Measurements from ENCODE around the gene NEDD4.

Gene NEDD4

GRCh38 chr15:55990998-55991397, 2.4 kb downstream of the NEDD4 start:
- H3K9me3 ChIP-seq (ENCODE audit: control insufficient read depth, low read length): no peaks in the 10 kb centered on the region
- 100% methylated on average over 1 of the region's 1 CpG for WGBS, 2 experiments (ENCODE audit: insufficient coverage in 2 of 2)
- peaks cover 10% of the 10 kb centered on the region for H3K4me1 ChIP-seq (ENCODE audit: control insufficient read depth, insufficient read depth, low read length, poor library complexity, severe bottlenecking)
- peaks cover 3% of the 10 kb centered on the region for H3K36me3 ChIP-seq (ENCODE audit: control insufficient read depth, insufficient read depth, low read length)
- no peak overlapping the region for H3K27ac ChIP-seq (ENCODE audit: low read depth, low read length, severe bottlenecking)
- no peak overlapping the region for H3K4me3 ChIP-seq (ENCODE audit: extremely low read depth, insufficient read depth, low read length, poor library complexity, severe bottlenecking)

- no peak overlapping the region for H3K4me3 ChIP-seq (ENCODE audit: extremely low read depth, insufficient read depth, low read length, poor library complexity, severe bottlenecking)
- no peaks in the 10 kb centered on the region for H3K9me3 ChIP-seq (ENCODE audit: control insufficient read depth, low read length)
- peaks cover 10% of the 10 kb centered on the region for H3K4me1 ChIP-seq (ENCODE audit: control insufficient read depth, insufficient read depth, low read length, poor library complexity, severe bottlenecking)
- WGBS, 2 experiments (ENCODE audit: insufficient coverage in 2 of 2): 100% methylated on average over 1 of the region's 2 CpGs
- no peak overlapping the region for H3K27ac ChIP-seq (ENCODE audit: low read depth, low read length, severe bottlenecking)
- H3K36me3 ChIP-seq (ENCODE audit: control insufficient read depth, insufficient read depth, low read length): peaks cover 3% of the 10 kb centered on the region
These were observed 2.9 kb downstream of the NEDD4 start for GRCh38 chr15:55990516-55990915.

- Histone ChIP-seq H3K36me3 (ENCODE audit: control insufficient read depth, insufficient read depth, low read length) (peaks cover 3% of the 10 kb centered on the region), H3K27ac (ENCODE audit: low read depth, low read length, severe bottlenecking) (no peak overlapping the region), H3K9me3 (ENCODE audit: control insufficient read depth, low read length) (no peaks in the 10 kb centered on the region), H3K4me1 (ENCODE audit: control insufficient read depth, insufficient read depth, low read length, poor library complexity, severe bottlenecking) (peaks cover 10% of the 10 kb centered on the region), H3K4me3 (ENCODE audit: extremely low read depth, insufficient read depth, low read length, poor library complexity, severe bottlenecking) (no peak overlapping the region)
- 90% methylated on average over 2 of the region's 2 CpGs; no CpG with 5 or more reads in 1 of the 2 experiments for WGBS, 2 experiments (ENCODE audit: insufficient coverage in 2 of 2)
These were observed 4.0 kb downstream of the NEDD4 start for GRCh38 chr15:55989383-55989782.

GRCh38 chr15:55981582-55982249, 11.7 kb downstream of the NEDD4 start:
- H3K9me3 ChIP-seq (ENCODE audit: control insufficient read depth, low read length): no peaks in the 10 kb centered on the region
- H3K36me3 ChIP-seq (ENCODE audit: control insufficient read depth, insufficient read depth, low read length): no peaks in the 10 kb centered on the region
- no peaks in the 10 kb centered on the region for H3K4me1 ChIP-seq (ENCODE audit: control insufficient read depth, insufficient read depth, low read length, poor library complexity, severe bottlenecking)
- no peak overlapping the region for H3K27ac ChIP-seq (ENCODE audit: low read depth, low read length, severe bottlenecking)
- no peak overlapping the region for H3K4me3 ChIP-seq (ENCODE audit: extremely low read depth, insufficient read depth, low read length, poor library complexity, severe bottlenecking)
- no CpG with 5 or more reads among the region's 2 CpGs for WGBS, 2 experiments (ENCODE audit: insufficient coverage in 2 of 2)

- Histone ChIP-seq H3K4me1 (ENCODE audit: control insufficient read depth, insufficient read depth, low read length, poor library complexity, severe bottlenecking) (no peaks in the 10 kb centered on the region), H3K27ac (ENCODE audit: low read depth, low read length, severe bottlenecking) (no peak overlapping the region), H3K4me3 (ENCODE audit: extremely low read depth, insufficient read depth, low read length, poor library complexity, severe bottlenecking) (no peak overlapping the region), H3K9me3 (ENCODE audit: control insufficient read depth, low read length) (no peaks in the 10 kb centered on the region), H3K36me3 (ENCODE audit: control insufficient read depth, insufficient read depth, low read length) (no peaks in the 10 kb centered on the region)
- 88 to 100% methylated on average over 1 to 3 of the region's 4 CpGs for WGBS, 2 experiments (ENCODE audit: insufficient coverage in 2 of 2)
These were observed 12.9 kb downstream of the NEDD4 start for GRCh38 chr15:55980511-55980910.

GRCh38 chr15:55977231-55977630, 16.2 kb downstream of the NEDD4 start:
- Histone ChIP-seq H3K36me3 (ENCODE audit: control insufficient read depth, insufficient read depth, low read length) (no peaks in the 10 kb centered on the region), H3K4me3 (ENCODE audit: extremely low read depth, insufficient read depth, low read length, poor library complexity, severe bottlenecking) (no peak overlapping the region), H3K9me3 (ENCODE audit: control insufficient read depth, low read length) (no peaks in the 10 kb centered on the region), H3K27ac (ENCODE audit: low read depth, low read length, severe bottlenecking) (no peak overlapping the region), H3K4me1 (ENCODE audit: control insufficient read depth, insufficient read depth, low read length, poor library complexity, severe bottlenecking) (no peaks in the 10 kb centered on the region)
- 100% methylated on average over 1 of the region's 1 CpG; no CpG with 5 or more reads in 1 of the 2 experiments for WGBS, 2 experiments (ENCODE audit: insufficient coverage in 2 of 2)

- Histone ChIP-seq H3K4me1 (ENCODE audit: control insufficient read depth, insufficient read depth, low read length, poor library complexity, severe bottlenecking) (no peaks in the 10 kb centered on the region), H3K9me3 (ENCODE audit: control insufficient read depth, low read length) (no peaks in the 10 kb centered on the region), H3K27ac (ENCODE audit: low read depth, low read length, severe bottlenecking) (no peak overlapping the region), H3K36me3 (ENCODE audit: control insufficient read depth, insufficient read depth, low read length) (peaks cover 3% of the 10 kb centered on the region), H3K4me3 (ENCODE audit: extremely low read depth, insufficient read depth, low read length, poor library complexity, severe bottlenecking) (no peak overlapping the region)
- 100% methylated on average over 1 of the region's 1 CpG for WGBS, 2 experiments (ENCODE audit: insufficient coverage in 2 of 2)
These were observed 23.1 kb downstream of the NEDD4 start for GRCh38 chr15:55970286-55970685.

GRCh38 chr15:55969582-55969981, 23.8 kb downstream of the NEDD4 start:
- H3K9me3 ChIP-seq (ENCODE audit: control insufficient read depth, low read length): no peaks in the 10 kb centered on the region
- H3K27ac ChIP-seq (ENCODE audit: low read depth, low read length, severe bottlenecking): no peak overlapping the region
- no peaks in the 10 kb centered on the region for H3K4me1 ChIP-seq (ENCODE audit: control insufficient read depth, insufficient read depth, low read length, poor library complexity, severe bottlenecking)
- no peak overlapping the region for H3K4me3 ChIP-seq (ENCODE audit: extremely low read depth, insufficient read depth, low read length, poor library complexity, severe bottlenecking)
- H3K36me3 ChIP-seq (ENCODE audit: control insufficient read depth, insufficient read depth, low read length): peaks cover 4% of the 10 kb centered on the region
- 86 to 100% methylated on average over 1 of the region's 3 CpGs for WGBS, 2 experiments (ENCODE audit: insufficient coverage in 2 of 2)

- WGBS, 2 experiments (ENCODE audit: insufficient coverage in 2 of 2): 93 to 97% methylated on average over 3 of the region's 4 CpGs
- H3K27ac ChIP-seq (ENCODE audit: low read depth, low read length, severe bottlenecking): no peak overlapping the region
- peaks cover 4% of the 10 kb centered on the region for H3K36me3 ChIP-seq (ENCODE audit: control insufficient read depth, insufficient read depth, low read length)
- H3K9me3 ChIP-seq (ENCODE audit: control insufficient read depth, low read length): no peaks in the 10 kb centered on the region
- H3K4me3 ChIP-seq (ENCODE audit: extremely low read depth, insufficient read depth, low read length, poor library complexity, severe bottlenecking): no peak overlapping the region
- no peaks in the 10 kb centered on the region for H3K4me1 ChIP-seq (ENCODE audit: control insufficient read depth, insufficient read depth, low read length, poor library complexity, severe bottlenecking)
These were observed 24.5 kb downstream of the NEDD4 start for GRCh38 chr15:55968923-55969322.

- H3K27ac ChIP-seq (ENCODE audit: low read depth, low read length, severe bottlenecking): no peak overlapping the region
- H3K9me3 ChIP-seq (ENCODE audit: control insufficient read depth, low read length): no peaks in the 10 kb centered on the region
- H3K4me3 ChIP-seq (ENCODE audit: extremely low read depth, insufficient read depth, low read length, poor library complexity, severe bottlenecking): no peak overlapping the region
- H3K36me3 ChIP-seq (ENCODE audit: control insufficient read depth, insufficient read depth, low read length): peaks cover 4% of the 10 kb centered on the region
- 93 to 94% methylated on average over 2 to 3 of the region's 3 CpGs for WGBS, 2 experiments (ENCODE audit: insufficient coverage in 2 of 2)
- H3K4me1 ChIP-seq (ENCODE audit: control insufficient read depth, insufficient read depth, low read length, poor library complexity, severe bottlenecking): no peaks in the 10 kb centered on the region
These were observed 28.3 kb downstream of the NEDD4 start for GRCh38 chr15:55965091-55965490.

GRCh38 chr15:55960946-55961345, 32.5 kb downstream of the NEDD4 start:
- no peak overlapping the region for H3K27ac ChIP-seq (ENCODE audit: low read depth, low read length, severe bottlenecking)
- H3K9me3 ChIP-seq (ENCODE audit: control insufficient read depth, low read length): no peaks in the 10 kb centered on the region
- 80 to 95% methylated on average over 1 to 2 of the region's 2 CpGs for WGBS, 2 experiments (ENCODE audit: insufficient coverage in 2 of 2)
- H3K4me1 ChIP-seq (ENCODE audit: control insufficient read depth, insufficient read depth, low read length, poor library complexity, severe bottlenecking): no peaks in the 10 kb centered on the region
- H3K36me3 ChIP-seq (ENCODE audit: control insufficient read depth, insufficient read depth, low read length): peaks cover 4% of the 10 kb centered on the region
- no peak overlapping the region for H3K4me3 ChIP-seq (ENCODE audit: extremely low read depth, insufficient read depth, low read length, poor library complexity, severe bottlenecking)
